K562 (cell line): ENCODE data around the gene PPWD1. TPM values are rescaled to one million over a fixed set of nuclear protein-coding genes. Genes with fewer than 3 reads are reported as not detected.
A peak's percentile ranks its signal among the peaks of the same experiment; 100 is the strongest.

ENCODE experiments used
- ATAC-seq: fragments of 200-7000 bp; cut with Tn5 transposase; 3 replicates; pipeline ENCODE4 v1.9.1; 2020; ENCODE audit warnings: moderate library complexity
- BruUV-seq: library from RNA; stranded (reverse); fragments of 400-500 nt; replicated peaks from 2 replicates; lab custom pipeline; 2021; lab: Mats Ljungman, UMichigan
- CTCF ChIA-PET: fragments of 300-600 bp; formaldehyde crosslinking; extraction: SDS; loops from one replicate; lab custom pipeline; 2021; ENCODE audit warnings: low intra/inter-chr PET ratio; lab: Yijun Ruan, JAX
- POLR2A ChIA-PET: fragments of 300-600, 350-650 bp; sonication (Branson Sonifier 250); formaldehyde crosslinking; extraction: SDS; loops from one replicate; lab custom pipeline; 2021; ENCODE audit warnings: antibody characterized with exemption, inconsistent platforms; lab: Yijun Ruan, JAX
- DNase-seq, 4 experiments: peaks; one replicate each; pipeline versions ENCODE4 v3.0.0 to v3.0.0-alpha.2; 2011 to 2018; ENCODE audit warnings: low spot score in 3 of 4, mixed read lengths in 3 of 4; ENCODE audit errors: extremely low read depth in 1 of 4
- FAIRE-seq: peaks from 2 replicates; lab custom pipeline; 2011; peaks lifted over from hg19 to GRCh38; lab: Jason Lieb, UNC
- H2AFZ ChIP-seq: 2 replicates; pipeline ENCODE4 v1.6.0; 2011; ENCODE audit warnings: low read depth, low read length, control low read depth, inconsistent platforms
- H3K27ac ChIP-seq: fragments of 200-600 bp; 3 replicates; pipeline ENCODE4 v1.8.0; 2011; ENCODE audit warnings: low read depth, mild to moderate bottlenecking, control low read depth, inconsistent platforms, low read length, moderate library complexity, mixed read lengths; ENCODE audit errors: extremely low read depth
- H3K27me3 ChIP-seq, 2 experiments: fragments of 300-600 bp in 1 of 2; 2 replicates in 1 of 2; 3 replicates in 1 of 2; pipeline versions ENCODE4 v1.6.0 to v1.8.0; 2011; ENCODE audit warnings: inconsistent platforms in 2 of 2, low read length in 2 of 2, mild to moderate bottlenecking in 1 of 2, mixed read lengths in 1 of 2, moderate library complexity in 1 of 2; ENCODE audit not compliant: control insufficient read depth in 2 of 2, insufficient read depth in 2 of 2
- H3K36me3 ChIP-seq: fragments of 300-600 bp; 3 replicates; pipeline ENCODE4 v1.8.0; 2011; ENCODE audit warnings: mild to moderate bottlenecking, low read length, inconsistent platforms; ENCODE audit not compliant: control insufficient read depth, insufficient read depth
- H3K4me1 ChIP-seq, 2 experiments: fragments of 200-600 bp in 1 of 2; replicated peaks in 1 of 2; 2 replicates in 1 of 2; 3 replicates in 1 of 2; pipeline versions ENCODE4 v1.5.1 to v1.8.0; 2011; ENCODE audit warnings: inconsistent platforms in 2 of 2, low read length in 2 of 2, mild to moderate bottlenecking in 1 of 2, mixed read lengths in 1 of 2, moderate library complexity in 1 of 2; ENCODE audit not compliant: control insufficient read depth in 2 of 2, insufficient read depth in 2 of 2
- H3K4me2 ChIP-seq: 2 replicates; pipeline ENCODE4 v1.6.1; 2011; ENCODE audit warnings: low read length, control low read depth, inconsistent platforms, mixed read lengths; ENCODE audit not compliant: insufficient read depth
- H3K4me3 ChIP-seq: fragments of 200-600 bp; sonication (generic), shearing (Covaris generic); 2 replicates; pipeline ENCODE4 v1.5.1; 2016; ENCODE audit warnings: control low read depth, inconsistent platforms
- H3K79me2 ChIP-seq: fragments of 200-600 bp; 3 replicates; pipeline ENCODE4 v1.8.0; 2011; ENCODE audit warnings: low read length, inconsistent platforms; ENCODE audit not compliant: control insufficient read depth, insufficient read depth
- H3K9ac ChIP-seq, 2 experiments: 2 replicates each; pipeline versions ENCODE4 v1.6.0 to v1.6.1; 2011; ENCODE audit warnings: low read depth in 2 of 2, low read length in 2 of 2, control low read depth in 1 of 2, inconsistent platforms in 1 of 2, mild to moderate bottlenecking in 1 of 2, mixed read lengths in 1 of 2; ENCODE audit not compliant: insufficient read depth in 1 of 2
- H3K9me1 ChIP-seq: one replicate; pipeline ENCODE4 v1.6.0; 2011; ENCODE audit warnings: inconsistent platforms, mild to moderate bottlenecking, low read length, moderate library complexity; ENCODE audit not compliant: control insufficient read depth, insufficient read depth
- H3K9me3 ChIP-seq: replicated peaks from 2 replicates; pipeline ENCODE4 v1.5.1; 2011; ENCODE audit warnings: low read depth, low read length, inconsistent platforms; ENCODE audit not compliant: control insufficient read depth, insufficient read depth
- H4K20me1 ChIP-seq: replicated peaks from 2 replicates; pipeline ENCODE4 v1.6.1; 2011; ENCODE audit warnings: low read length, inconsistent platforms, mixed read lengths; ENCODE audit not compliant: control insufficient read depth, insufficient read depth
- GTF2E2 ChIP-seq: fragments of 200-800 bp; sonication (Bioruptor generic); IDR thresholded peaks from 2 replicates; pipeline ENCODE4 v1.6.1; 2016; ENCODE audit warnings: missing genetic modification characterization, missing compliant biosample characterization
- HNRNPLL ChIP-seq: fragments of 200-400 bp; formaldehyde crosslinking; IDR thresholded peaks from 2 replicates; pipeline ENCODE4 v1.6.1; 2017; ENCODE audit warnings: low read length, low read depth, mild to moderate bottlenecking; ENCODE audit not compliant: poor library complexity, severe bottlenecking
- IFI16 ChIP-seq: fragments of 250-450 bp; sonication (Bioruptor Pico); IDR thresholded peaks from 2 replicates; pipeline ENCODE4 v2.1.2; 2022; ENCODE audit warnings: mild to moderate bottlenecking, inconsistent platforms
- NFATC3 ChIP-seq: fragments of 450-650 bp; IDR thresholded peaks from 2 replicates; pipeline ENCODE4 v1.6.1; 2017; ENCODE audit warnings: mild to moderate bottlenecking
- PHB2 ChIP-seq: fragments of 450-650 bp; IDR thresholded peaks from 2 replicates; pipeline ENCODE4 v1.6.1; 2017; ENCODE audit warnings: low read depth
- PHF21A ChIP-seq: fragments of 450-650 bp; IDR thresholded peaks from 2 replicates; pipeline ENCODE4 v1.6.1; 2017; ENCODE audit warnings: low read depth, borderline replicate concordance
- RBFOX2 ChIP-seq: fragments of 200-400 bp; formaldehyde crosslinking; IDR thresholded peaks from 2 replicates; pipeline ENCODE4 v1.6.1; 2017; ENCODE audit warnings: low read depth, mild to moderate bottlenecking, low read length, moderate library complexity
- RBM17 ChIP-seq: fragments of 200-400 bp; formaldehyde crosslinking; IDR thresholded peaks from 2 replicates; pipeline ENCODE4 v1.6.1; 2017; ENCODE audit warnings: low read depth, mild to moderate bottlenecking, low read length, borderline replicate concordance
- TAF9B ChIP-seq: fragments of 450-650 bp; IDR thresholded peaks from 2 replicates; pipeline ENCODE4 v1.6.1; 2018; ENCODE audit warnings: mild to moderate bottlenecking; ENCODE audit not compliant: partially characterized antibody
- XRCC5 ChIP-seq: fragments of 200-400 bp; formaldehyde crosslinking; IDR thresholded peaks from 2 replicates; pipeline ENCODE4 v1.6.1; 2017; ENCODE audit warnings: low read depth, mild to moderate bottlenecking, low read length
- ZBED1 ChIP-seq: IDR thresholded peaks from 2 replicates; pipeline ENCODE4 v1.6.1; 2014
- ZBTB17 ChIP-seq: fragments of 450-650 bp; formaldehyde crosslinking; IDR thresholded peaks from 2 replicates; pipeline ENCODE4 v1.4.0; 2020; ENCODE audit warnings: mild to moderate bottlenecking
- ZFP36 ChIP-seq: fragments of 150-350 bp; IDR thresholded peaks from 2 replicates; pipeline ENCODE4 v1.6.1; 2018; ENCODE audit warnings: low read length, low read depth; ENCODE audit not compliant: partially characterized antibody
- ZNF143 ChIP-seq: sonication (generic); formaldehyde crosslinking; IDR thresholded peaks from 2 replicates; pipeline ENCODE4 v1.9.0; 2022; ENCODE audit warnings: mild to moderate bottlenecking, missing genetic modification reagents
- ZNF174 ChIP-seq: fragments of 250-450 bp; sonication (Bioruptor Pico); IDR thresholded peaks from 2 replicates; pipeline ENCODE4 v1.4.0; 2020; ENCODE audit warnings: mild to moderate bottlenecking
- WGBS: fragments of 100-300 bp; shearing (Covaris generic); methylation state at CpG from one replicate; pipeline ENCODE4 v1.1.6; 2016; ENCODE audit warnings: low coverage, mixed read lengths; ENCODE audit not compliant: insufficient coverage; ENCODE audit errors: missing lambda C conversion rate; 5-methylcytosine and 5-hydroxymethylcytosine counted together
- in situ Hi-C: fragments of 300-500 bp; cut with MboI; formaldehyde crosslinking; loops from 4 replicates; pipeline ENCODE4 v1.15.0; 2018; ENCODE audit warnings: inconsistent platforms, mixed read lengths
- intact Hi-C: fragments of 100-400 bp; cut with micrococcal nuclease; formaldehyde crosslinking; loops from 2 replicates; pipeline ENCODE4 v1.14.2; 2022
- polyA plus RNA-seq, 8 experiments: library from polyadenylated mRNA; depleted of rRNA in 4 of 8; stranded (reverse) in 5 of 8; unstranded in 3 of 8; fragments of >200 nt; fragmentation: Nextera tagmentation in 2 of 8; fragmentation: Illumina TruSeq in 1 of 8; extraction: Ambion mirVana in 2 of 8; extraction: Trizol in 1 of 8; gene quantifications; 2 replicates each; pipeline versions ENCODE4 v1.2.1 to v1.2.3, GENCODE V29; 2011 to 2014; ENCODE audit warnings: inconsistent platforms in 1 of 8, missing spikeins in 1 of 8
- total RNA-seq, 7 experiments: library from RNA; depleted of rRNA in 6 of 7; stranded (reverse); fragments of >200 nt in 6 of 7; fragmentation: Illumina TruSeq in 2 of 7; extraction: Trizol in 2 of 7; gene quantifications; 2 replicates each; pipeline versions ENCODE4 v1.2.1 to v1.2.3, GENCODE V29; 2011 to 2021; ENCODE audit warnings: low replicate concordance in 1 of 7
- TF ChIP-seq, protein P1 (sequence below): sonication (generic); formaldehyde crosslinking; IDR thresholded peaks from 2 replicates; pipeline ENCODE4 v1.8.1; 2023; ENCODE audit warnings: mild to moderate bottlenecking, missing genetic modification reagents
- TF ChIP-seq, protein P2 (sequence below): fragments of 200-800 bp; sonication (Bioruptor generic); IDR thresholded peaks from 2 replicates; pipeline ENCODE4 v1.6.1; 2017; ENCODE audit warnings: missing genetic modification characterization, missing compliant biosample characterization

PPWD1 gene
- total and polyA plus RNA-seq, 9 of the 15 experiments (the other 6 are each of a cell fraction or from before 2014, with no cell fraction given) = 24.1 to 89.2 (median 51.4) TPM

DNA sequence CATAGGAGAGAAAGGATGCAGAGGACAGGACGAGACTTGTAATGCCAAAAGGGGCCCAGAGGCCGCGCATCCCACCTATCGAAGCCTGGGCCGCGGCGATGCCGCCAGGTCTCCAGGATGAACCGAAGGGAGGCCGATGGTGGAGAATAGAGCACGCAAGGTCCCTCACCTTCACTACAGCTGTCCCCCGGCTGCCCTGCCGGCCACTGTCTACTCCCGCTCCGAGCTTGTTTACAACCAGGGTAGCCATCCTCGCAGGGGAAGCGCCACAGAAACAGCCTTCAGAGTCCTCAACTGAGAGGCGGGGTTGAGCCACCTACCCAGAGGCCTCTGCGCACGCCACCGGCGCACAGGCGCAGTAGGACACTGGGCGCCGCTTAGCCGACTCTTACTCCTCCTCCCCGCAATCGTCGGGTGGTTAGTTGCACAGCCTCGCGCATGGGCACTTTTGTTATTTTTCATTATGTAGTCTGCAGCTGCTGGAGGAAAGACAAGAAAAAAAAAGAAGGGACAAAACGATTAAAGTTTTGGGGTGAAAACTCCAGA lies 61.0 kb downstream of the PPWD1 start, which contains the start of gene TRIM23 (continued):
- TF ChIP-seq, protein P1, sequence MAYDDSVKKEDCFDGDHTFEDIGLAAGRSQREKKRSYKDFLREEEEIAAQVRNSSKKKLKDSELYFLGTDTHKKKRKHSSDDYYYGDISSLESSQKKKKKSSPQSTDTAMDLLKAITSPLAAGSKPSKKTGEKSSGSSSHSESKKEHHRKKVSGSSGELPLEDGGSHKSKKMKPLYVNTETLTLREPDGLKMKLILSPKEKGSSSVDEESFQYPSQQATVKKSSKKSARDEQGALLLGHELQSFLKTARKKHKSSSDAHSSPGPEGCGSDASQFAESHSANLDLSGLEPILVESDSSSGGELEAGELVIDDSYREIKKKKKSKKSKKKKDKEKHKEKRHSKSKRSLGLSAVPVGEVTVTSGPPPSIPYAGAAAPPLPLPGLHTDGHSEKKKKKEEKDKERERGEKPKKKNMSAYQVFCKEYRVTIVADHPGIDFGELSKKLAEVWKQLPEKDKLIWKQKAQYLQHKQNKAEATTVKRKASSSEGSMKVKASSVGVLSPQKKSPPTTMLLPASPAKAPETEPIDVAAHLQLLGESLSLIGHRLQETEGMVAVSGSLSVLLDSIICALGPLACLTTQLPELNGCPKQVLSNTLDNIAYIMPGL (CRISPR knock-in tag) = peak; percentile 29; the same call in 1 of the 2 replicates
- TF ChIP-seq ZBTB17 (CRISPR knock-in tag) (peak; percentile 63; the same call in 1 of the 2 replicates), ZFP36 (peak; percentile 3)

DNA sequence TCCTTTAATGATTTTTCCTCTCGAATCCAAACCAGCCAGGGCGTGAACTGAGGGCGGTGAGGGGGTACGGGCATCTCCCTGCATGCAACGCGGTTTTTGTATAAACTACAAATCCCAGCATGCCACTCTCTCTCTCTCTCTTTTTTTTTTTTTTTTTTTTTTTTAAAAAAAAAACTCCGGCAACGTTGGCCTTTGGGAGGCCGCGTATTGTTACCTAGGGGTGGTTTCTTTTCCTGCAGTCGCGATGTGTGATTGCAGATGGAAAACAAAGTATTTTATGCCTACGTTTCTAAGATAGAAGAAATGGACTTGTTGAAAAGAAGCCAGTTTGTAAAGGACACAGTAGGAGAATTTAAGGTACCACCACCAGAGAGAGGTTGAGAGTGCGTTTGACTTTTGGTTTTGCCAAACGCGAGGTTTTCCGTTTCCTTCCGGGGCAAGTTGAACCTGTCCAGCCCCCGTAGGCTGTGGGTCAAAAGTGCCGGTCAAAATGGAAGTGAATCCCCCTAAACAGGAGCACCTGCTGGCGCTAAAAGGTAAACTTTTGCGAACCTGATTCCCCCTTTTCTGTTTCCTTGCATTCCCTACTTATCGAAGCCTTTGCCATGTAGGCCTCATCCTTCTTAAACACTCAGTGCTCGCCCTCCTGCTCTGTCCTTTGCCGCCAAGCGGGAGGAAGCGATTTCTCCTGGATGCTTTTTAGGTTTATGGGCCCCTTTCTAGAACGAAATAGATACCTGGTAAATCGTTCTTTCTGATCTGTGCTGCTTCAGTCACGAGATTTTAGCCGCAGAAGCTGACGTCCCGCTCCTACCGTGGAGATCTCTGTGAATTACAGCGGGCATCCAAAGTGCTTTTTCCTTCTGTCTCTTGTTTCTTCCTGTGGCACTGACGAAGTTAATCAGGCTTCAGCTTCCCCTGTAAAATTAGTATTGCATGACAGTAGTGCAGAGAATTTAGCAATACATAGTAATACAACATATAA lies 61.8 kb downstream of the PPWD1 start, which contains the start of the genes SHLD3 and TRAPPC13:
Gene SHLD3 (plus strand): TSS at position 457 of the 985 bp plus-strand sequence. CDS start 4,561 bp downstream, outside the sequence.
Gene TRAPPC13 (plus strand): TSS at position 457 of the 985 bp plus-strand sequence. CDS start 34 bp downstream, at position 491.
- WGBS = under 1% methylated on average over 34 of the region's 36 CpGs
- Histone ChIP-seq H3K27ac (peak within 1 kb of the TSS; percentile 84), H3K79me2 (peaks cover 80% of the 10 kb centered on the region), H3K4me1 (peaks cover 6 to 14% of the 10 kb centered on the region in 2 experiments), H3K36me3 (peaks cover 18% of the 10 kb centered on the region), H3K9me3 (no peaks in the 10 kb centered on the region), H3K4me2 (peak within 1 kb of the TSS; percentile 95), H3K4me3 (peak within 1 kb of the TSS; percentile 59), H3K27me3 (no peaks in the 10 kb centered on the region), H3K9me1 (no peaks in the 10 kb centered on the region), H3K9ac (peak within 1 kb of the TSS; percentile 91 to 93), H4K20me1 (no peaks in the 10 kb centered on the region; the same call in 1 of the 2 replicates), H2AFZ (peak within 1 kb of the TSS; percentile 100)
- ATAC-seq = peak; percentile 82
- ChIA-PET CTCF (no interaction called here), POLR2A (interaction anchor here (1.0 to 1.5 kb wide), 2 partner anchors 26 to 62 kb away, joined by 3 to 5 read pairs; partner anchors contain the start of genes CENPK and PPWD1)
- no peak for FAIRE-seq
- peak; percentile 74 to 89 (median 78) for DNase-seq
- TSS peak; percentile 74 for BruUV-seq
- in situ Hi-C loops (no loop called here), intact Hi-C loops (loop anchor here (2.0 to 10.0 kb wide), 2 partner anchors 100 to 300 kb away; partner anchors contain the start of gene ERBIN)
- TF ChIP-seq RBFOX2 (peak; percentile 72), XRCC5 (no peak), IFI16 (no peak), TAF9B (no peak), GTF2E2 (tag) (peak; percentile 75), ZBED1 (no peak), ZNF143 (CRISPR knock-in tag) (peak; percentile 82), PHF21A (no peak), NFATC3 (no peak), ZNF174 (CRISPR knock-in tag) (no peak), RBM17 (no peak), HNRNPLL (peak; percentile 45), PHB2 (no peak)
- TF ChIP-seq, protein P2, sequence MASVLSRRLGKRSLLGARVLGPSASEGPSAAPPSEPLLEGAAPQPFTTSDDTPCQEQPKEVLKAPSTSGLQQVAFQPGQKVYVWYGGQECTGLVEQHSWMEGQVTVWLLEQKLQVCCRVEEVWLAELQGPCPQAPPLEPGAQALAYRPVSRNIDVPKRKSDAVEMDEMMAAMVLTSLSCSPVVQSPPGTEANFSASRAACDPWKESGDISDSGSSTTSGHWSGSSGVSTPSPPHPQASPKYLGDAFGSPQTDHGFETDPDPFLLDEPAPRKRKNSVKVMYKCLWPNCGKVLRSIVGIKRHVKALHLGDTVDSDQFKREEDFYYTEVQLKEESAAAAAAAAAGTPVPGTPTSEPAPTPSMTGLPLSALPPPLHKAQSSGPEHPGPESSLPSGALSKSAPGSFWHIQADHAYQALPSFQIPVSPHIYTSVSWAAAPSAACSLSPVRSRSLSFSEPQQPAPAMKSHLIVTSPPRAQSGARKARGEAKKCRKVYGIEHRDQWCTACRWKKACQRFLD (CRISPR knock-in tag) = peak; percentile 97
